Fibroblast of the aortic adventitia (primary cell): ENCODE data around the gene GBX2. TPM values are rescaled to one million over a fixed set of nuclear protein-coding genes. Genes with fewer than 3 reads are reported as not detected.

Experiments used
- DNase-seq: peaks from one replicate; pipeline ENCODE4 v3.0.0-alpha.2; 2010; ENCODE audit warnings: low read depth
- H3K4me3 ChIP-seq: 2 replicates; pipeline ENCODE4 v1.5.1; 2011; ENCODE audit warnings: low read depth, mild to moderate bottlenecking, control low read depth, low read length, moderate library complexity
- total RNA-seq: library from RNA; depleted of rRNA; stranded (reverse); fragments of >200 nt; gene quantifications from 2 replicates; pipeline ENCODE4 v1.2.3, GENCODE V29; 2012; ENCODE audit warnings: low replicate concordance
- TF ChIP-seq, protein P1 (sequence below): IDR thresholded peaks from 2 replicates; pipeline ENCODE4 v1.5.1; 2011; ENCODE audit warnings: mild to moderate bottlenecking, low read length, control low read depth, inconsistent platforms; ENCODE audit not compliant: insufficient read depth

The GBX2 gene
- 0.25 TPM in 1 of 2 replicates, not detected in the other for total RNA-seq

GRCh38 chr2:236168110-236169080 lies at the start of gene GBX2:
Gene GBX2, minus strand, starts transcription at chr2:236168386. Its CDS starts 415 bp downstream, at chr2:236167971.
- TF ChIP-seq, protein P1, sequence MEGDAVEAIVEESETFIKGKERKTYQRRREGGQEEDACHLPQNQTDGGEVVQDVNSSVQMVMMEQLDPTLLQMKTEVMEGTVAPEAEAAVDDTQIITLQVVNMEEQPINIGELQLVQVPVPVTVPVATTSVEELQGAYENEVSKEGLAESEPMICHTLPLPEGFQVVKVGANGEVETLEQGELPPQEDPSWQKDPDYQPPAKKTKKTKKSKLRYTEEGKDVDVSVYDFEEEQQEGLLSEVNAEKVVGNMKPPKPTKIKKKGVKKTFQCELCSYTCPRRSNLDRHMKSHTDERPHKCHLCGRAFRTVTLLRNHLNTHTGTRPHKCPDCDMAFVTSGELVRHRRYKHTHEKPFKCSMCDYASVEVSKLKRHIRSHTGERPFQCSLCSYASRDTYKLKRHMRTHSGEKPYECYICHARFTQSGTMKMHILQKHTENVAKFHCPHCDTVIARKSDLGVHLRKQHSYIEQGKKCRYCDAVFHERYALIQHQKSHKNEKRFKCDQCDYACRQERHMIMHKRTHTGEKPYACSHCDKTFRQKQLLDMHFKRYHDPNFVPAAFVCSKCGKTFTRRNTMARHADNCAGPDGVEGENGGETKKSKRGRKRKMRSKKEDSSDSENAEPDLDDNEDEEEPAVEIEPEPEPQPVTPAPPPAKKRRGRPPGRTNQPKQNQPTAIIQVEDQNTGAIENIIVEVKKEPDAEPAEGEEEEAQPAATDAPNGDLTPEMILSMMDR, result no peak
- no peak for DNase-seq
- H3K4me3 ChIP-seq, result peak within 1 kb of the TSS; percentile 37

DNA sequence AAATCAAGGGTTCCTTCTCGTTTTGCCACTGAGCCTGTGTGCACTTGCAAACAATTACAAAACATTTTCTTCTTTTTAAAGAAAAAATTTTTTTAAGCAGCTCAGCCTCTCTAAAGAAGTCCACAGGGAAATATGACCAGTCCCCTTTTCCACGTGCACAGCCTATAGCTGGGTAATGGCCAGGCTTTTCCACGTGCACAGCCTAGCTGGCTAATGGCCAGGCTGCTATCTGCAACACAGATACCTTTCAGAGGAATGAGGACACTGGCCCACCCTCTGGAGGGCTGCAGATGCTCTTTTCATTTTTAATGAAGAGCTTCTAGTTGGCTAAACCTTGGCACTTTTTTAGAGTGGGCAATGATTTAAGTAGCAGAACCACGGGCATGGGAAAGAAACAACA lies 49.7 kb upstream of the GBX2 start:
- DNase-seq, result no peak
- TF ChIP-seq, protein P1, result no peak
- H3K4me3 ChIP-seq, result no peak overlapping the region

DNA sequence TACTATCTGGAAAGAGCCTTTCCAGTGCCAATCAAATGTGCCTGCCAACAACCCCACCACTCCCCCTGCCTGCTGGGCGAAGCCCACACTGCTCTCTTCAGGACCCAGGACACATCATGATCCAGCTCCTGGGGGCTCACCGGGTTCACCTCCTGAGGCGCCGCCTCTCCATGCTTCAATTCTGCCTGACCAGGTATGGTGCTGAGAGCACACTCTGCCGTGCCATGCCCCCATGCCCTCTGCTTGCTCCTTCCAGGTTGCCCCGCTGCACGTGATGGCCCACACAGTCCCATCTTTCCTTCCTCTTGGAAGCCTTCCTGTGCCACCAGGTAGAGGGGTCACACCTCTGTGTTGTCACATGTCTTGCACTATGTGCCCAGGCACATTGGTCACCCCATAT lies 48.5 kb upstream of the GBX2 start:
- TF ChIP-seq, protein P1, result no peak
- DNase-seq, result no peak
- H3K4me3 ChIP-seq, result no peak overlapping the region

DNA sequence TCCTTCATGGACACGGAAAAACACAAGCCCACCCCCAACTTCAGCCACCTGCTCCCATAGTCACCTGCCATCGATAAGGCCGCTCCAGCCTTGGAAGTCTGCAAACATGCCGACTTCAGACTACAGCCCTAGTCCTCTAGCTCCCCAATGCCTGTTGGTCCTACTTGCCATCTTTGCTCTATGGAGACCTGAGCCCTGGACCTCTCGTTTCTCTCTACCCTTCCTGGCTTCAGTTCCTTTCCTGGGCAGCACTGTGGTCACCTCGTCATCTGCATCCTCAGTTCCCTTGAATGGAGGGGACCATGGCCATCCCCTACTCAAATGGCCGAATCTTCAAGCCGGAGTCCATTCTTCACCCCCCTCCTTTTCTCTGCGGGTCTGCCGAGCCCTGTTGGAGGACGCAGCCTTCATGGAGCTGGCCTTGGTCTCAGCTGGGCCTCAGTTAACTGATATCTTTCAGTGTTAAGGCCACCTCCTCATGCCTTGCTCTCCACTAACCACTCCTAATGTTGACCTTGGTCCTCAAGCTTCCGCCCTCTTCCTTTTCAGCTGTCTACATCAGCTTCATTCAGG lies 47.7 kb upstream of the GBX2 start:
- no peak overlapping the region for H3K4me3 ChIP-seq
- no peak for DNase-seq
- TF ChIP-seq, protein P1, result no peak

DNA sequence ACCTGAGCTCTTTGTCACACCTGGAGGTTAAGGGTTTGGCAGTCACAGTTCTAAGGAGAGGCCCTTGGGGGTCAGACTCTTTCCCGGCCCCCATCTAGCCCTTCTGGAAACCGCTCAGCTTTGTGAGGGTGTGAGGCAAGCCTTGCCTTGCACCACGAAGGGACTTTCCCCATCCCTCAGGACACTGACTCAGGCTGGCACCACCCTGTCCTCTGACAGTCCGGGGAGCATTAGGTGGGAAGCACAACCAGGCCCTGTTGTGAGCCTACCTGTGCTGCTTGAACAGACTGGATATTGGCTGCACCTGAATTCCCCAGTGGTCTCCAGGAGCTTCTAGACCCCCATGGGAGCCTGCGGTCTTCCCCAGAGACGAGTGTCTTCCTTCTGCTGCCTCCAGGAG lies 47.0 kb upstream of the GBX2 start:
- H3K4me3 ChIP-seq, result no peak overlapping the region
- TF ChIP-seq, protein P1, result no peak
- DNase-seq, result no peak

- TF ChIP-seq, protein P1, result no peak
- DNase-seq, result no peak
- no peak overlapping the region for H3K4me3 ChIP-seq
Observed at GRCh38 chr2:236214376-236214995, 46.3 kb upstream of the GBX2 start.
